Measurements from ENCODE around the gene CRYL1.

The CRYL1 gene, protein sequence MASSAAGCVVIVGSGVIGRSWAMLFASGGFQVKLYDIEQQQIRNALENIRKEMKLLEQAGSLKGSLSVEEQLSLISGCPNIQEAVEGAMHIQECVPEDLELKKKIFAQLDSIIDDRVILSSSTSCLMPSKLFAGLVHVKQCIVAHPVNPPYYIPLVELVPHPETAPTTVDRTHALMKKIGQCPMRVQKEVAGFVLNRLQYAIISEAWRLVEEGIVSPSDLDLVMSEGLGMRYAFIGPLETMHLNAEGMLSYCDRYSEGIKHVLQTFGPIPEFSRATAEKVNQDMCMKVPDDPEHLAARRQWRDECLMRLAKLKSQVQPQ

DNA sequence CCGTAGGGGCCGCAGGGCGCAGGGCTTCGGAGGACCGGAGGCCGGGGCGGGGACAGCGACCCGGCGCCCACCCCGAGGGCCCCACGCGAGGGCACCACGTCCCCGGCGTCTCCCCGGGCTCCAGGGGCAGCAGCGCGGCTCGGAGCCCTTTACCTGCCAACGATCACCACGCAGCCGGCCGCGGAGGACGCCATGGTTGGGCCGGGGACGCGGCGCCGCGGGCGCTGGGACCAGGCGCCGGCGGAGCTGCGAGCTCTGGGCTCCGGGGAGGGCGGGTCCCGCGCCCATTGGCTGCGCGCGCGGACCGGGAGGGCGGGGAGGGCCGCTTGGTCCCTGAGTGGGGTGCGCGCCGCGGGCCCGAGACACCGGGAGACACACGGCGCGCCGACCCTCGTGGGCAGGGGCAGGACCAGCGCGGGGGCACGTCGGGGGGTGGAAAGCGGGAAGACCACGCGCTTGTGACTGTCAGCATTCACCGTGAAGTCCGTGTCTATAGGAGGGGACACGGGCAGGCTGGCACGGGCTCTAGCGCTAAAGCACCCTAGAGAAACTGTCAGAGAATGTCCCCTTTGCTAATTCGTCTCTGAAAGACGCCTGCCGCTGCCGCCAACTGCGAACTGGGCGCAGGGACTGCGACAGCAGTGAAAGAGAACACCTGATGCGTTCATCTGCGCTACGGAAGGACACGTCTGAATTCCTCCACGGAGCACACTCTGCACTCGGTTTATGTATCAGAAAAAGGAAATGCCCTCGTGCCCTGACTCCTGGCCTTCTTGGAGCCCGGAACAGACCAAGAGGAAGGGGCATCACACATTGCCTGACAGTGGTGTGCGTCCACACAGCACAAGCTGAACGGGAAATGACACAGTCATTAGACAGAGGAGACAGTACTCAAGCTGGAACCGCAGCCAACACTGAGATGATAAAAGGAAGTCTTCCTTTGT is at the start of gene CRYL1:
CRYL1 (minus strand) TSS at position 257 of the 944 bp plus-strand sequence; CDS start at position 194, 63 bp downstream.
- peak; percentile 74 for DNase-seq

DNA sequence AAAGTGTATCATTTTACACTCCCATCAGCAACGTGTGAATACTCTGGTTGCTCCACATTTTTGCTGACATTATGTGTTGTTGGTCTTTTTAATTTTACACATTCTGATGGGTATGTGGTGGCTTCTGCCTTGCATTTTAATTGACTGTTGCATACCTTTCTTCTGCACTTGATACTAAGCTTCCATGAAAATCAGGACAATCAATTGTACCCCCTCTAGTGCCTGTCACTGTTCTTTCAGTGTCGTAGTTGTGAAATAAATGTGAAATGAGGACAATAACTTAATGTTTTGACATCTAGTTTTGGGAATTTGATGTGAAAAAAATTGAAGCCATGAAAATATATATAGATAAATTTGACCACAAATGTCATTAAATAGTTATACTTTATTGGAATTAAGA is 48.0 kb upstream of the CRYL1 start:
- no peak for DNase-seq

DNA sequence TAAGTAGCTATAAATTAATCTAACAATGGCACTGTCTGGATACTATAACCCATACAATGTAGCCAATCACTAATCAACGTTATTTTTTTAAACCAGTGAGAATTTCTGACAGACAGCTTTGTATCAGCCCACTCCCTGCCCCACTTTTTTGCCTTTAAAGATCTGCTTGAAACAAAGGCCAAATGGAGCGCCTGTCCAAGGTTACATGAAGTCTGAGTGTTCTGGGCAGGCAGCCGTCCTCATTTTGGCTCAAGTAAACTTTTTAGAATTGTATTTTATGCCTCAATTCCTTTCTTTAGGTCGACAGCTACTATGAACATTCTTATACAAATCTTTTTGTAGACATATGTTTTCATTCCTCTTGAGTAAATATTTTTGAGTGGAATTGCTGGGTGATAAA is 47.5 kb upstream of the CRYL1 start:
- DNase-seq = no peak

DNA sequence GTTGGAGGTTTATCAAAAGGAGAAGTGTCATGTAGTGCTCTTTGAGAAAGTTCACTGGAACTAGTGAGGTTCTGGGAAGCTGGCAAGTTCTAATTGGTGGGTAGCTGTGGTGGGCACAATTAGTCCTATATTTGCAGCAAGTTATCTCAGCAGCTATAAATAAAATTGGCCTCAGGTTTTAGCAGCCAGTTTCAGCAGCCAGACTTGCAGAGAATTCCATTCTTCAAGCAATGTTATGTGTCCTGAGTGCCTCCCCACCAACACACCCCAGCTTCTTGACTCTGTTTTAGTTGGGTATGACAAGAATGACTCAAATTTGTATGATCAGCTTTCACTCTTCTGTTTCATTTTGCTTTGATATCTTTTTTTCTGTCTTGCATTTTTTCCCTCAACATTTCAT is 46.0 kb upstream of the CRYL1 start:
- no peak for DNase-seq

DNA sequence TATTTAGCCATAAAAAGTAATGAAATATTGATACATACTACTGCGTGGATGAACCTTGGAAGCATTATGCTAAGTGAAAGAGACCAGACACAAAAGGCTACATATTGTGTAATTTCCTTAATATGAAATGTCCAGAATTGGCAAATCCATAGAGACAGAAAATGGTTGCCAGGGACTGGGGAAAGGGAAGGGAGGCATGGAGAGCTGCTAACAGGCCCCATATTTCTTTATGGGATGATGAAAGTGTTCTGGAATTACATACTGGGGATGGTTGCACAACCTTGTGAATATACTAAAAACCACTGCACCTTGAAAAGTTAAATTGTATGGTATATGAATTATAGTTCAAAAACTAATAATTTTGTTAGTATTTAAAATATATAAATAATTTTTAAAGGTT is 44.9 kb upstream of the CRYL1 start:
- DNase-seq = no peak

DNA sequence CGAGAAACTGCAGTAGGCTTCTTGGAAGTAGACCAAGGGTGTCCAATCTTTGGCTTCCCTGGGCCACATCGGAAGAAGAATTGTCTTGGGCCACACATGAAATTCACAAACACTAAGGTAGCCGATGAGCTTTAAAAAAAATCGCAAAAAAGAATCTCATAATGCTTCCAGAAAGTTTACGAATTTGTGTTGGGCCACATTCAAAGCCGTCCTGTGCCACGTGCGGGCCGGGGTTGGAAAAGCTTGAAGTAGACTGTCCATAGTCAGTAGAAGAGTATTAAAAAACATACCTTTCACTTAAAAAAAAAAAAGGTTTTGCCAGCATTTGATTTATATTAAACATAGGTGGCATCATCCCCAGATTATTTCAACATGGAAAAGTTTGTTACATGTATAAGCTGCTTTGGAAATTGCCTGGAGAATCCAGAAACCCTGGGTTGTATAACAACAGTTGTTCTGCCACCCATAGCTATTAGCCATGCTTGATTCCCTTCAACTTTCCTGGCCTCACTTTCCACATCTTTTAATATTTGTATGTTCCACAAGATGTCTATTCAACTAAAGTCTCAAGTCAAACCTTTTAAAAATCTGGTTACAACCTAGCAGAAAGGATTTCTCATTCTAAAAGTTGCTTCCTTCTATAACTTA is 42.3 kb upstream of the CRYL1 start:
- no peak for DNase-seq

DNA sequence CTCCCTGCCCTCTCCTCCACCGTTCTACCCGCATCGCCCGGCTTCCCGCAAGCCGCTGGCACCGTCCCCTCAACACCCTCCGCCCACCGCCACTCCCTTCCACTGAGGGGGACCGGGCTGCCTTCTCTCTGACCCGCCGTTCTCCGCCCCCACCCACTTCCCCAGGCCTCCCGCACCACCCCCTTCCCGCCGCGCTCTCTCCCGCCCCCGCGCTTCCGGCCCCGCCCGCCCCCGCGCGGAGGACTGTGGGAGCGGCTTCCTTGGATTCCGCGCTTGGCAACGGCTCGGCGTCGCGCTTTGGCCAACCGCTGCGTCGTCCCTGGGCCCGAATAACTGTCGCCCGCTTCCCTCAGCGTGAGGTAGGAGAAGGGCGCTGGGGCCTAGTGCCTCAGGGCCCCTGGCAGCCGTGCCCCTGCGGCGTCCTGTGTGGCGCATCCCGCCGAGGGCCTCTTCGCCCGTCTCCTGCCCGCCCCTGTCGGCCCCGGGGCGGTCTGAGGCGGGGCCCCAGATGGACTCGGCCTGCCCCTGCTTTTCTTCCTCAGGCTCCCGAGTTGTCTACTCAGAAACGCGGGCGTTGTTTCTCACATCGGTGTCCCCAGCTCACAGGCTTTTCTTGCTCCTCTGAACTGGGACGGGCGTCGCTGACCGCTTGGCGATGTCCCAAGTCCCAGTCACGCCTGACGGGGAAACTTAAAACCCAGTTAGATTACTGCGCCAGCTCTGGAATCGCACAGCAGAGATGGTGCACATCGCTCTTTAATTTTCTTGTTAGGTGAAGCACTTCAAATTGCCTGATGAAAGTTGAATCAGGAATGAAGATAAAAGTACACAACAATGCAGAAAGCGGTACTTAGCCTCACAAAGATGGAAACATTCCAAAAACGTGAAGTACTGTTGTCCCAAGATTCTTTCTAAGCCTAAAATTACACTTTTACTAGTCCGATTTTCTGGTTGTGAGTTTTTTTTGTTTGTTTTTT is 41.5 kb upstream of the CRYL1 start, which contains the start of gene IFT88:
IFT88 (plus strand) TSS at position 260 of the 977 bp plus-strand sequence. CDS start 7,229 bp downstream, outside the sequence.
- DNase-seq = peak; percentile 96

DNA sequence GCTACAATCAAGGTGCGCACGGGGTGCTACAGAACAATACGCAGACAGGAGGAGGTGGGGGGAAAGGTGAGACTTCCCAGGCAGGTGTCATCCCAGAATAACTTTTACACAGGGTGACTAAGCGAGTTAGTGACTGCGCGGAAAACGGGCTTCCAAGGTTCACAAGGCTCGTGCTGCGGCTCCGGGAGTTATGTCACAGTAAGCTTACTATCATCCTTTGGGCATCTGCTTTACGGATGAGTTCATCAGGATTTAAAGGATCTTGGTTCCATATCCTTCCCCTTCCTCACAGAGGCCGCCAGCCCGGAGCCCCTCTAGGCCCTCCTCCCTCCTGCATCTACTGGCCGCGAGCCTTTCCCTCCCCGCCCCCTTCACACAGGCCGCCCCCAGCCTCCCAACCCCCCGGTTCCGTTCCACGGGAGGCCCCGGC is 40.8 kb upstream of the CRYL1 start:
- no peak for DNase-seq

DNA sequence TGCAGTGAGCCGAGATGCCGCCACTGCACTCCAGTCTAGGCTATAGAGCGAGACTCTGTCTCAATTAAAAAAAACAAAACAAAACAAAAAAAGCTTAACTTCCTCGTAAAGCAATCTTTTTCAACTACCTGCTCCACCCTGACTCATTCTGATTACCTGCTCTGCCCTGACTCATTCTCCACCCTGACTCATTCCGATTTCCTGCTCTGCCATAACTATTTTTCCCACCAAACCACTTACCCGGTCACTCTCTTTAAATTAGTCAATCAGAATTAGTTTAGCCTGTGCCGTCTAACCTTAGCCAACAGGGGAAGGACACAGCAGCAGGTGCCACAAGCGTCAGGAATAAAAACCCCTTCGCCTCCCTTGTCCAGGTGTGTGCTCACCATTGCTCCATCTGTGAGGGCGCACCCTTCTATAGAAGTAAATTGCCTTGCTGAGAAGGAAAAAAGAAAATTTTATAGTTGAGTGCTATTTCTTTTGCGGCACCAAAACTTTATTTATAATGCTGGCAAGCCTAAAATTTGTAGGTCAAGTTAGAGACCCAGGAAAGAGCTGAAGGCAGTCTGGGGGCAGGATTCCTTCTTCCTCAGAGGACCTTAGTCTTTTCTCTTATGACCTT is 39.6 kb upstream of the CRYL1 start:
- DNase-seq = peak; percentile 60

DNA sequence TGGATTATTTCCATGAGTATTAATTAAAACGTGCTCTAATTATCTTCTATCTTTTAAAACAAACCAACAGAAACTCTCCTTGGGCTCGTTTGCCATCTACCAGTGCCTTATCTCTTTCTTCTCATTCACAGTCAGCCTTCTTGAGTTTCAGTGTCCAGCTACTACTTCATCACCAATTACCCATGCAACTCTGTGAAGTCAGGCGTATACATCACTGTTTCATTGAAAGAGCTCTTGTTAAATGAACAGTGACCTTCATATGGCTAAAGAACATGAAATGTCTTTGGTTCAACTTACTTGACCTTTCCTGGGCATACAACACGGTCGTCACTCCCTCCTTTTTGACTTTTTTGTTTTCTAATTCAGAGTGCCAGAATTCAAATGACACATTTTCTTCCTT is 36.1 kb upstream of the CRYL1 start:
- no peak for DNase-seq

DNA sequence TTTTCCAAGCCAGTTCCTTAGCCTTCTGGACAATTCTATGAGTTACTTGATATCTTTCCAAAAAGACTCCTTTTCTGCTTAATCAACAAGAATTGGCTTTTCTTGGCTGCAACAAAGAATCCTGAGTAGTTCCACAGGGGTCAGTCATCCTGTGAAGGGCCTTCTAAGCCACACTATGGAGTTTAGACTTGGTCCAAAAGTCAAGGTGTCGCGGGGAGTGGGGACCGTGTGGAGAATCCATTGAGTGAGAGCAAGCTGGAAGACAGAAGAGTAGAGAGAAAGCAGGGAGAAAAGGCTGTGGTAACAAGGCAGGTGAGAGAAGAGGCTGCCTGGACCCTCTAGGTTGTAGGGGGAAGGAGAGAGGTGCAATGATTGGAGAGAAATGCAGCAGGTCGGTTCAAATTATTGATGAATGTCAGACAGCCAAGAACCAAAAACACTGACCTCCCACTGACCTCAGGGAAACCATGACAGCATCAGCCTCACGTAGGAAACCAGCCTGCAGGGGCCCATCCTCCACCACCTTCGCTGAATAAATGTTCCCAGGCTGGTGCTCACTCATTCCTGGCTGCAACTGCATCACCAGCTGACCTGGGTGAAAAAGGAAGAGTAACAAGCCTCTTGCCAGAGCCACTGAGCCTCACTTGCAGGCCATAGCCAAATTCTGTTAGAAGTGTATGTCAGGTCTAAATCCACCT is 34.2 kb upstream of the CRYL1 start:
- no peak for DNase-seq

DNA sequence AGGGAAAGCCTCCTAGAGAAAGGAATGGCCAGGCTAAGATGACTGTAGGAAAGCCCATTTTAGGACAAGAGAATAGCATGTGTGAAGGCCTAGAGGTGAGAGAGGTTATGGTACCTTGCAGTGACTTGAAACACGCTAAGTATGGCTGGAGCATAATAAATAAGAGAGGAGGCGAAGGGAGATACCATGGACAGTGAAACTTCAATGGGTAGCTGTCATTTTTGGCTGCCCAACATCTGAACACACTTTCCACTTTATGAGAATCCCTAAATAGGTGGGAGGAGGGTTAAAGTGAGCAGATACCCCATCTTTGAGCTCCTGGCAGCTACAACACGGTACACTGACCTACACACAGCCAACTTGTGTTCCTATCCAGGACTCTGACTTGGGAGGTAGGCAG is 33.3 kb upstream of the CRYL1 start:
- no peak for DNase-seq

DNA sequence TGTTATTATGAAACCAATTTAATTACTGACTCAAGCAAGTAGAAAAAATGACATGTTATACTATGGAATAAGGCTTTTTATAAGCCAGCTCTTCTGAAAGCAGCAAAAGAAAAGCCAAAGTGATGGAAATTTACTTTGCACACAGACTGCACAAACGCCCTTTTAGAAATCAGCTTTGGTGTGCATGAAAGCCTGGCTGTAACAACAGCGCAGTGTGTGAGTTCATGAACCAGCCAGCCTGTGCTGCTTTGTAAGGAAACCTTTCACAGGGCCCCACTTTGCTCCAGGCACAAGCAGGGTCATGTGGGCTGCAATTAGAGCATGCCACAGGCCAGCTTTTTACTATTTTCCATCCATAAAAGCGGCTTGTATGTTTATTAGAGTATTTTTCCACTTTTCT is 27.7 kb upstream of the CRYL1 start:
- DNase-seq = peak; percentile 76

DNA sequence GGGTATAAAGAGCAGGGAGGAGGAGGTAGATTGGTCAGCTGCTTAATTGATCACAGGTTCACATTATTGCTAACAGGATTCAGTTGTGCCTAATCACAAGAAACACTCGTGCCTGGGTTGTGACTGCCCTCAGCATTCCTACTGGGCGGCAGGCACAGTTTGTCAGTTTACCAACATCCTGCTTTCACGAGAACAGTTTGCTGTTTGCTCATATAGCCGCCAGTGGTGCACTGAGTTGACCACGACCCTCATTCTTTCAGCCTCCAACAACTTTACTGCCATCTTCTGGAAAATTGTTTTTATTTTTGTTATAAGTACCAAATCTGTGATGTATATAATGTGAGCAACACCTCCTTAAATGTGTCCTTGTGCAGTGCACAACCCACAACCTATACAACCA is 25.1 kb upstream of the CRYL1 start:
- no peak for DNase-seq

DNA sequence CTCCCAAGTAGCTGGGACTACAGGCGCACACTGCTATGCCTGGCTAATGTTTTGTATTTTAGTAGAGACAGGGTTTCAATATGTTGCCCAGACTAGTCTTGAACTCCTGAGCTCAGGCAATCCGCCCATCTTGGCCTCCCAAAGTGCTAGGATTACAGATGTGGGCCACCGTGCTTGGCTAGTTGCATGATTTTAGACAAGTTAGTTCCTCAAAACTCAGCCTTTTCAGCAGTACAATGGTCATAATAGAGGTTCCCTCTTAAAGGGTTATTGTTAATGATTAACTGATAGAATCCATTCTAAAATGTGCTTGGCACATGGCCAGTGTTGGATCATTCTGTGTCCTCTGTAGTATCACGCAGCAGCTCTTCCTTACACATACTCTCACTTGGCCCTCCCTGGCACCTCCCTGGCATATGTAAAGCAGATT is 21.8 kb upstream of the CRYL1 start:
- no peak for DNase-seq

DNA sequence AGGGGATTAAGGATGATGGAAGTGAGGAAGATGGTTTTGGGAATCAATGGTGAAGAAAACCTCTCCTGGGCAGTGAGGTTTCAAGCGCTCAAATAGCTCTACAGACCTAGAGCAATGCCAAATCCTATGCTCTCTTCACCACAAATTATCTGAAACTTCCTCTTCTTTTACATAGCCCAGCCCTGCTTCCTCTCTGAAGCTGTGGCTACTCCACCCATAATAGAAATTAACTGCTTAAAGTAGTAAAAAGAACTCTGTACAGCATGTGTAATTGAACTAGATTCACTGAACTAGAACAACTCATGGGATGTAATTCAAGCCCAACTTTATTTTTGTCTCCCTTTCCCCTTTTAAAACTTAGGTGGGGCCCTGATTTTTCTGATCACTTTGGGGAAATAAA is 20.9 kb upstream of the CRYL1 start:
- DNase-seq = no peak

DNA sequence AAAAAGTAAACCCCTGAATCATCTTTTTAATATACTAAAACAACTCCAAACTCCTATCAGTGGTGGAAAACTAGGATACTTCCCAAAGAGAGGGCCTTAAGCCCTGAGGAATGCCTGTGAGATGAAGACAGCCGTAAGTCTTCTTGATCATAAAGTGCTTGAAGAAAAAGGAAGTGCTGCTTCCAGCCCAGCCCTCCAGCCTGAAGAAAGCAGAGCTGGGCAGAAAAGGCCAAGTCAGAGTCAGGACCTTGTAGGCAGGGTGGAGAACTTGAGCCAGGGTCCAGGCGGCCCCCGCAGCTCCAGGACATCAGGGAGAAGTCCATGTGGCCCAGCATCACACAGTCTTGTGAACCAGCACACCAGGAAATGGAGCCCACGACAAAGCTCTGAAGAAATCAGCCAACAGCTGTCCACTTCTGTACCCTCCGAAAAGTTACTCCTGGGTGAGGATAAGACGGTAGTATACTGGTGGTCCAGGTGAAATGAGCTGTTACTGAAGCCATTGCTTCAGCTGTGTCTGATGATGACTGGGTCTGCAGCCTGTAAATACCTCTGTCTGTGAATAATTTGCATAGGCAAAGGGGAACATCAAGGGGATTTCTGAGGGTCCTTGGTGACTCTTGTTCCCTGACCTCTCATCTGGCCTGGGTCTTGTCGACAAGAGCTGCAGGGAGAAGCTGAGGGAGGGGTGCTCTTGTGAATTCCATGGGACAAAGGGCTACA is 18.7 kb upstream of the CRYL1 start:
- no peak for DNase-seq

DNA sequence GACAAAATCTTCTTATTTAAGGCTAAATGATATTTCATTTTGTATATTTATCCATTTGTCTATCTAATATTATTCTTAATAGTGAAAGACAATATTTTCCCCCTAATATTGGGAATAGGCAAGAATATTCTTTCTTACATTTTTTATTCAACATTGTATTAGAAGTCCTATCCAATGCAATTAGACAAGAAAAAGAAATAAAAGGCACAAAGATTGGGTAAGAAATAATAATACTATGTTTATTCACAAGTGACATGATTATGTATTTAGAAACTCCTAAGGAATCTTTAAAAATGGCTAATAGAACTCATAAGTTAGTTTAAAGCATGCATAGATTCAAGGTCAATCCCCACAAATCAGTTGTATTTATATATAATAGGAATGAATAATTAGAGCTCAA is 11.3 kb upstream of the CRYL1 start:
- DNase-seq = no peak

DNA sequence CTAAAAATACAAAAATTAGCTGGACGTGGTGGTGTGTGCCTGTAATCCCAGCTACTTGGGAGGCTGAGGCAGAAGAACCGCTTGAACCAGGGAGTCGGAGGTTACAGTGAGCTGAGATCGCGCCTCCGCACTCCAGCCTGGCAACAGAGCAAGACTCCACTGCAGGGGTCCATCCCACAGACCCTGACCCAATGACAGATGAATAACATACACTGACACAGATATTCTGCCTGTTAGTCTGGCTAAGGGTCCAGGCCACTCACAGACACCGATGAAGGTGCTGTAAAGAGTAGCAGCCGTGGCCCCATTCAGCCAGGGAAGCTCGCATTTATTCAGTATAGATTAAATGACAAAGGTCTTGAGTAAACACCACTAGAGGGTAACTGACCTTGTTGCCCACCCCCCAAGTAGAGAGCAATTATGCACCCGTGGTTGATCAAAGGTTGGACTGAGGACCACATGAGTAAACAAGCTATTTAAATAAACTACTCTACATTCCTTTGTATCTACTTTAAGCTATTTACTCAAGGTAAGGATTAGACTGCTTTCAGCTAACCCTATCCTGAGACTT is 8.5 kb upstream of the CRYL1 start:
- no peak for DNase-seq

DNA sequence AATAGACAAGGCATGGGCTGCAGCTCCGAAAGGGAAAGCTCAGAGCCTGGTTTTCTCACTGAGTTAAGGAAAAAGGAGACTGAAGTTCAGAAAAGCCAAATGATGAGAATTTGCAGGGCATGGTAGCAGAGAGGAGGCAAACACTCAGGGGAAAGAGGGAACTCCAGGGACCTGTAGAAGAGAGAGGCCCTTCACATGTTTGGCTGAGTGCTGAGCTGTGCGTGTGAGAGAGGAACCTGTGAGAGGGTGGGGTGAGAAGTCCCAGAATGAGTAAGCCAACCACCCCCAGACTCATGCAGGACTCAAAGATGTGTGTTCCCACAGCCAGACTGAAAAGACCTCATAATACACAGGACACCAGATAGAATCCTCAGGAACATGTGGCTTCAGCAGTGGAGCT is 2.8 kb upstream of the CRYL1 start:
- no peak for DNase-seq
